ENCODE results near the gene ZCCHC4.

DNA sequence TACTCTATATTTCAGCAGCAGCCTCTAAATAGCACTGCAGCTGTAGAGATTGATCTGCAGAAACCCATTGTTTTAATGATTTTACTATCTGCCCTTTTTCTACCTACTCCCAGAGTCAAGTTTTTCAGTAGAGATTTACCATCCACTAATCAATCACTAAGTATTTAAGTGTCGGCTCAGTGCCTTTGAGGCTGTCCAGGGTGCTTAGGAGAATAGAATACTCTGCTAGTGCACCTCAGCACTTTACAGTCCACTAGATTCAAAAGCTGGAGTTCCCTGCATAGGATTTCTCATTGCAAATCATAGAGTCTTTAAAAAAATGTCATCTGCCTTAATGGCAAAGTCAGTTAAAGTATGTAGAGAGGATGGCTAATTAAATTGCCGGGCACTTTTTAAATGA lies 34.9 kb downstream of the ZCCHC4 start:
- TF ChIP-seq EP300 (IDR thresholded peaks at IDR 0.05) (no peak), POLR2AphosphoS5 (IDR thresholded peaks at IDR 0.05) (no peak)
- TF ChIP-seq, protein P1, sequence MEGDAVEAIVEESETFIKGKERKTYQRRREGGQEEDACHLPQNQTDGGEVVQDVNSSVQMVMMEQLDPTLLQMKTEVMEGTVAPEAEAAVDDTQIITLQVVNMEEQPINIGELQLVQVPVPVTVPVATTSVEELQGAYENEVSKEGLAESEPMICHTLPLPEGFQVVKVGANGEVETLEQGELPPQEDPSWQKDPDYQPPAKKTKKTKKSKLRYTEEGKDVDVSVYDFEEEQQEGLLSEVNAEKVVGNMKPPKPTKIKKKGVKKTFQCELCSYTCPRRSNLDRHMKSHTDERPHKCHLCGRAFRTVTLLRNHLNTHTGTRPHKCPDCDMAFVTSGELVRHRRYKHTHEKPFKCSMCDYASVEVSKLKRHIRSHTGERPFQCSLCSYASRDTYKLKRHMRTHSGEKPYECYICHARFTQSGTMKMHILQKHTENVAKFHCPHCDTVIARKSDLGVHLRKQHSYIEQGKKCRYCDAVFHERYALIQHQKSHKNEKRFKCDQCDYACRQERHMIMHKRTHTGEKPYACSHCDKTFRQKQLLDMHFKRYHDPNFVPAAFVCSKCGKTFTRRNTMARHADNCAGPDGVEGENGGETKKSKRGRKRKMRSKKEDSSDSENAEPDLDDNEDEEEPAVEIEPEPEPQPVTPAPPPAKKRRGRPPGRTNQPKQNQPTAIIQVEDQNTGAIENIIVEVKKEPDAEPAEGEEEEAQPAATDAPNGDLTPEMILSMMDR (IDR thresholded peaks at IDR 0.05): no peak
